GM10248 (cell line): Measurements from ENCODE around the gene WSB1.
"Not testable (repeated sequence)": the region's sequence is repeated elsewhere in the genome, so short reads cannot be mapped to it uniquely, and the experiment has no call there.

Source experiments
- CTCF ChIA-PET: fragments of 300-600 bp; sonication (Branson Sonifier 250); formaldehyde crosslinking; extraction: SDS; loops from one replicate; lab custom pipeline; 2021; ENCODE audit warnings: antibody characterized with exemption; lab: Yijun Ruan, JAX
- POLR2A ChIA-PET: fragments of 350-650 bp; sonication (Branson Sonifier 250); formaldehyde crosslinking; extraction: SDS; loops from one replicate; lab custom pipeline; 2020; ENCODE audit warnings: antibody characterized with exemption; lab: Yijun Ruan, JAX
- DNase-seq: peaks from one replicate; pipeline ENCODE4 v3.0.0; 2012; ENCODE audit errors: extremely low spot score
- CTCF ChIP-seq: IDR thresholded peaks from 2 replicates; pipeline ENCODE4 v1.5.1; 2012; ENCODE audit warnings: mild to moderate bottlenecking, low read depth; ENCODE audit errors: extremely low read depth, missing control alignments, control extremely low read depth

WSB1 gene

GRCh38 chr17:27266228-27266627 is 27.7 kb upstream of the WSB1 start:
- no peak for DNase-seq
- POLR2A ChIA-PET, result no interaction called here
- no peak for TF ChIP-seq CTCF
- CTCF ChIA-PET, result no interaction called here

GRCh38 chr17:27268394-27269085 is 25.4 kb upstream of the WSB1 start:
- ChIA-PET CTCF (interaction anchor here (0.8 to 2.0 kb wide), 4 partner anchors 9 to 32 kb away, joined by 3 to 5 read pairs (median 3); no protein-coding TSS in a partner anchor), POLR2A (interaction anchor here (1.0 kb wide), 1 partner anchor 26 kb away, joined by 3 read pairs; the partner anchor contains the start of gene WSB1)
- TF ChIP-seq CTCF, result no peak
- DNase-seq, result no peak

DNA sequence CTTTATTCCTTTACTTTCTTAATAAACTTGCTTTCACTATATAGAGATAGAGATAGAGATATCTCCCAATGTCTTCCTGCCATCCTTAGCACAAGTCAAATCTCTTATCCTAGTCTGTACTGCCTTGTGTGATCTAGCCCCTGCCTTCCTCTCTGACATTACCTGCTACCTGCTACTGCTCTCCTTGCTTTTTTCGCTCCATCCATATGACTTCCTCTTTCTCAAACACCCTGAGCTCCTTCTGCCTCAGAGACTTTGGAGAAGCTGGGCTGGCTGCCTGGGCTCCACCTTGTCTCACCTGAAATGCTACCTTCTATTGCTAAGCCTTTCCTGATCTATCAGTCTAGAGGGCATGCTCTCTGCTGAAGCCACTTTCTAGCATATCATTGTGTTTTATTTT is 24.7 kb upstream of the WSB1 start:
- CTCF ChIA-PET, result interaction anchor here (0.8 to 2.0 kb wide), 7 partner anchors 10 to 33 kb away, joined by 3 to 5 read pairs (median 3); no protein-coding TSS in a partner anchor
- TF ChIP-seq CTCF, result no peak
- POLR2A ChIA-PET, result interaction anchor here (1.0 kb wide), 1 partner anchor 25 kb away, joined by 3 read pairs; the partner anchor contains the start of gene WSB1
- DNase-seq, result no peak

DNA sequence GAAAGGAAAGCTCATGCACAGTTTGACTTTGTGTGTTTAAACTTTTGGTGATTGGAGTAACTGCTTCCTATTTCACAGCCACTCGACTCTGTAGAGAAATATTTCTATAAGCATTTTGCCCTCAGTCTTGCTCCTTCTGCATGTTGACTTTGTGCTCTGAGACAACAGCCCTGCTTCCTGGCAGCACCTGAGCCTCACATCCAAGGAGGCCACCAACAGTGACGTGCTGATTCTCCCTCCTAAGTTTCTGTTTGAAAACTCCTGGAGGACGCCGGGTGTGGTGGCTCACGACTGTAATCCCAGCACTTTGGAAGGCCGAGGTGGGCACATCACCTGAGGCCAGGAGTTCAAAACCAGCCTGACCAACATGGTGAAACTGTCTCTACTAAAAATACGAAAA is 23.9 kb upstream of the WSB1 start:
- DNase-seq, result no peak
- TF ChIP-seq CTCF, result no peak
- ChIA-PET CTCF (interaction anchor here (1.1 to 2.0 kb wide), 7 partner anchors 10 to 33 kb away, joined by 3 to 5 read pairs (median 3); no protein-coding TSS in a partner anchor), POLR2A (no interaction called here)

GRCh38 chr17:27276653-27277156 is 17.2 kb upstream of the WSB1 start:
- TF ChIP-seq CTCF, result no peak
- ChIA-PET POLR2A (no interaction called here), CTCF (interaction anchor here (1.2 to 1.9 kb wide), 4 partner anchors 9 to 101 kb away, joined by 3 to 9 read pairs (median 3); no protein-coding TSS in a partner anchor)

DNA sequence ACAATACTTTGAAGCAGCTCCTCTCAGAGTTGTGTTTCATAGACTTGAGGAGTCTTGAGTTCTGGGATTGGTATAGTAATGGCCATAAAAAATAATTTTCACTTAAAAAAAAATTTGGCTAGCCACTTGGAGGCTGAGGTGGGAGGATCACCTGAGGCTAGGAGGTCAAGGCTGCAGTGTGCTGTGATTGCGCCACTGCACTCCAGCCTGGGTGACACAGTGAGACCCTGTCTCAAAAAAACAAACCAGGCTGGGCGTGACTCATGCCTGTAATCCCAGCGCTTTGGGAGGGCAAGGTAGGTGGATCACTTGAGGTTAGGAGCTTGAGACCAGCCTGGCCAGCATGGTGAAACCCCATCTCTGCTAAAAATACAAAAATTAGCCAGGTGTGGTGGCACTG is 14.8 kb upstream of the WSB1 start:
- DNase-seq, POLR2A ChIA-PET: not testable (repeated sequence)
- CTCF ChIA-PET, result interaction anchor here (0.8 to 1.9 kb wide), 4 partner anchors 10 to 42 kb away, joined by 3 to 5 read pairs (median 4); partner anchors contain the start of gene WSB1

More at GRCh38 chr17:27276653-27277156, 17.2 kb upstream of the WSB1 start:
- no peak for DNase-seq

DNA sequence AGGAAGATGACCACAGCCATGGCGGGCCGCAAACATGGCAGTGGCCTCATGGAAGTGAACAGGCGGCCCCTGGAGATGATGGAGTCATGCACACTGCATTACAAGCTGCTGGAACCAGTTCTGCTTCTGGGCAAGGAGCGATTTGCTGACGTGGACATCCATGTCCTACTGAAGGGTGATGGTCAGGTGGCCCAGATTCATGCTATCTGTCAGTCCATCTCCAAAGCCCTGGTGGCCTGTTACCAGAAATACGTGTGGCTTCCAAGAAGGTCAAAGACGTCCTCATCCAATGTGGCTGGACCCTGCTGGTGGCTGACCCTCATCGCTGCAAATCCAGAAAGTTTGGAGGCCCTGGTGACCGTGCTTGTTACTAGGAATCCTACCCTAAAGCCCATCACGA is 13.4 kb upstream of the WSB1 start:
- CTCF ChIA-PET, result interaction anchor here (1.2 kb wide), 1 partner anchor 11 kb away, joined by 3 read pairs; no protein-coding TSS in a partner anchor
- no peak for DNase-seq
- POLR2A ChIA-PET, result no interaction called here
- TF ChIP-seq CTCF, result no peak
